Activated naive CD4-positive, alpha-beta T cell treated with anti-CD3 and anti-CD28 coated beads, Interleukin-2, amount 50 U/mL, for 16 hours (primary cell): ENCODE measurements around the gene TM2D1.
"Not testable (repeated sequence)": the region's sequence is repeated elsewhere in the genome, so short reads cannot be mapped to it uniquely, and the experiment has no call there.

Source experiments
- DNase-seq: peaks from one replicate; pipeline ENCODE4 v3.0.0-alpha.2; 2020

TM2D1 gene

GRCh38 chr1:61724813-61725694 lies at the start of gene TM2D1:
Gene TM2D1 (minus strand): TSS chr1:61725141. CDS start chr1:61725120, 21 bp downstream.
- peak; percentile 84 for DNase-seq

- DNase-seq: no peak
Measured at GRCh38 chr1:61770131-61770530, 45.2 kb upstream of the TM2D1 start.

GRCh38 chr1:61757950-61758349 lies 33.0 kb upstream of the TM2D1 start:
- DNase-seq: no peak

GRCh38 chr1:61756773-61757172 lies 31.8 kb upstream of the TM2D1 start:
- DNase-seq: no peak

GRCh38 chr1:61754545-61754944 lies 29.6 kb upstream of the TM2D1 start:
- DNase-seq: no peak

GRCh38 chr1:61753998-61754508 lies 29.1 kb upstream of the TM2D1 start:
- no peak for DNase-seq

- no peak for DNase-seq
Measured at GRCh38 chr1:61752921-61753389, 28.0 kb upstream of the TM2D1 start.

- no peak for DNase-seq
Measured at GRCh38 chr1:61749574-61749973, 24.6 kb upstream of the TM2D1 start.

- DNase-seq: no peak
Measured at GRCh38 chr1:61748566-61748965, 23.6 kb upstream of the TM2D1 start.

- DNase-seq: no peak
Measured at GRCh38 chr1:61746813-61747212, 21.9 kb upstream of the TM2D1 start.

- DNase-seq: no peak
Measured at GRCh38 chr1:61743716-61744580, 19.0 kb upstream of the TM2D1 start.

- no peak for DNase-seq
Measured at GRCh38 chr1:61743431-61743705, 18.4 kb upstream of the TM2D1 start.

- no peak for DNase-seq
Measured at GRCh38 chr1:61742620-61743430, 17.9 kb upstream of the TM2D1 start.

- peak; percentile 65 for DNase-seq
Measured at GRCh38 chr1:61741711-61742619, 17.0 kb upstream of the TM2D1 start, which contains the start of gene PATJ. Gene PATJ (plus strand): TSS chr1:61742480. CDS start chr1:61762893, 20,413 bp downstream.

GRCh38 chr1:61740751-61741700 lies 16.1 kb upstream of the TM2D1 start:
- no peak for DNase-seq

GRCh38 chr1:61732726-61733125 lies 7.8 kb upstream of the TM2D1 start:
- no peak for DNase-seq

GRCh38 chr1:61730679-61731078 lies 5.7 kb upstream of the TM2D1 start:
- DNase-seq: not testable (repeated sequence)

- no peak for DNase-seq
Measured at GRCh38 chr1:61727544-61727943, 2.6 kb upstream of the TM2D1 start.

GRCh38 chr1:61724506-61724812 lies 482 bp downstream of the TM2D1 start:
- DNase-seq: no peak

- DNase-seq: not testable (repeated sequence)
Measured at GRCh38 chr1:61718996-61719663, 5.8 kb downstream of the TM2D1 start.
